T-helper 9 cell (primary cell): ENCODE measurements around the gene CSNK1A1.
"Not testable (repeated sequence)": the region's sequence is repeated elsewhere in the genome, so short reads cannot be mapped to it uniquely, and the experiment has no call there.

Experiments used
- DNase-seq: peaks from one replicate; pipeline ENCODE4 v3.0.0-alpha.2; 2020

CSNK1A1 gene

GRCh38 chr5:149452665-149453617, 98.3 kb downstream of the CSNK1A1 start:
- DNase-seq, result no peak

DNA sequence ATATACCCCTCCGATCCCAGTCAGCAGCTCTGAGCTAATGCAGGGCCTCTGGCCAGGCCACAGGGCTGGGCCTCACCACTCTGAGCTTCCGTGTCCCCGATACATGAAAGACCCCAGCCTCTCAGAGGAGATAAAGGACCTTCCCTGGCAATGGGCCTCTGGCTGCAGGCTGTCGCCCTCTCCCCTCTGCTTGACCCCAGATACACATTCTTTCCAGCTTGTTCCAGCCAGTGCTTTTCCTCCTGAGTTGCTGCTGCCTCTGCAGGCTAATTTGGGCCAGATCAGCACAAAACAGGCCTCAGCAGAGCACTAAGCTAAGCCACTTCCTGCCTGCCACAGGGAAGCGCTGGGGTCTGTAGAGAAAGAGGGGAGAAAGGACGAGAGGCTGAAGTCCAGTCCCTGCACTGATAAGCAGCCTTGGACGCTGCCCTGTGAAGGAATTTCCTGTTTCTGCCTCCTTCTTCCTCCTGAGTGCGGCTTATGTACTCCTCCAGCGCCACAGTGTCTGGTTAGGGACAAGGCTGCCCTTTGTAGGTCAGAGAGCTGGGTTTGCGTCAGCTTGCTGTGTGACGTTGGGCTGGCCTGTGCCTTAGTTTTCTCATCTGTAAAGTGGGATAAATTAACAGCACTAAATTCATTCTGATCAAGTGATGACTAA, 99.1 kb downstream of the CSNK1A1 start:
- no peak for DNase-seq

GRCh38 chr5:149450199-149450598, 101.0 kb downstream of the CSNK1A1 start:
- no peak for DNase-seq

- DNase-seq, result no peak
Observed at GRCh38 chr5:149448831-149449714, 102.2 kb downstream of the CSNK1A1 start.

DNA sequence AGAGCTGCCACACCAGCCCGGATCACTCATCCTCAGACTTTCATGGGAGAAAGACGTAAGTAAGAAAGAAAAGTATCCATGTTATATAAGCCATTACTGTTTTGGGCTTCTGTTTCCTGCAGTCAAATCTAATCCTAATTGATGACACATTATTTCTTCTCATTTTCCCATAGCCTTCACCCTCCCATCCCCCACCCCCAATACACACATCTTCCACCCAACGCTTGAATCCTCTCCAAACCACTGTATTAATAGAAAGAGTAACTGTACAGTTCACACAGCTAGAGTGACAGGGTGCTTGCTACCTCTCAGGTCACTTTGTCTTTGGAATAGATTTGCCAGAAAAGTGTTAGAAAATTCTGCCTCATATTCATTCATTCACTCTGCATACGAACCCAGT, 102.8 kb downstream of the CSNK1A1 start:
- no peak for DNase-seq

DNA sequence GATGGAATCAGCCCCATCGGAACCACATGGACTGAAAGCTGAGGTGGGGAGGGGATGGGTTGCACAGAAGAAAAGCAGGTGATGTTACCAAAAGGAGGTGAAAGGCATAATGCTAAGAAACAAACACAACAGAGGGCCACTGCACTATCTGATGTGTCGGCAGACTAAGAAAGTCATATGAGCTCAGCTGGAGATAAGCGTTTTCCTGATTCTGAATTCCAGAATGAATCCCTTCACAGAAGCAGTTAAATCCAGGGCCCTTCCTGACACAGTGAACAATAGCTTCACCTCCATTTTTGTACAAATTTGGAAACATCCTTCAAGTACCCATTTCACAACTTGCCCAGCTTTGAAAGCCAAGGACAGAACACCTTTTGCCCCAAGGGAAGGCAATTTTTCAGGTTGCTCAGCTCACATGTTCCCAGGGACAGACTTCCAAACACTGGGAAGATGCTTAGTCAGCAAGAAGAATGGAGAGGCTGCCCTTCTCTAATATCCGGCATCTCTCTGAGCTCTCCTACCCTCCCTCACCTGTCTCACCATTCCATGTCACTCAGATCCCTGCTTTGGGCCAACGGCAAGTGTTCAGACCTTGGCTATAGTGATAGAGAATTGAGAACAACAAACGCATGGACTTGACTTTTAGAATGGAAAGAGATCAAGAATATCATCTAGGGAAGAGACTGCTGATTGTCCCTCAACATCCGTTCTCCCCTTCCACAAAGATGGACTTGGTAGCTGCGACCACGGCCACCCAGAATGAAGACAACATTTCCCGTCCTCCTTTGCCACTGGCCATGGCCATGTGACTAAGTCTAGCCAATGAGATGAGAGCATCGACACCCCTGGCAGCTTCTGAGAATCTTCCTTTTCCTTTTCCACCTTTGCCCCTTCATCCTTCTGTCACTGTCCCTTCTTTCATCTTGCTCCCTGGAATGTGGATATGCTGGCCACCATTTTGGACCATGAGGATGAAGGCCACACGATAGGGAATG, 103.6 kb downstream of the CSNK1A1 start:
- DNase-seq, result no peak

DNA sequence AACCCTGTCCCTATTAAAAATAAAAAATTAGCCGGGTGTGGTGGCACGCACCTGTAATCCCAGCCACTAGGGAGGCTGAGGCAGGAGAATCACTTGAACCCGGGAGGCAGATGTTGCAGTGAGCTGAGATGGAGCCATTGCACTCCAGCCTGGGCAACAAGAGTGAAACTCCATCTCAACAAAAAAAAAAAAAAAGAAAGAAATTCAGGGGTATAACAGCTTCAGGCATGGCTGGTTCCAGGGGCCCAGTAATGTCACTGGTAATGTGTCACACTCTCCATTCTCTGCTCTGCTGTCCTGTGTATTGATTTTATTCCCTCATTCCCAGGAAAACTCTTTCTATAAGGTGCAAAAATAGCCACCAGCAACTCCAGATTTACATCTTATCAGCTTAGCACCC, 104.4 kb downstream of the CSNK1A1 start:
- not testable (repeated sequence) for DNase-seq

- DNase-seq, result no peak
Observed at GRCh38 chr5:149445739-149446369, 105.4 kb downstream of the CSNK1A1 start.

GRCh38 chr5:149445343-149445738, 105.9 kb downstream of the CSNK1A1 start:
- DNase-seq, result no peak

DNA sequence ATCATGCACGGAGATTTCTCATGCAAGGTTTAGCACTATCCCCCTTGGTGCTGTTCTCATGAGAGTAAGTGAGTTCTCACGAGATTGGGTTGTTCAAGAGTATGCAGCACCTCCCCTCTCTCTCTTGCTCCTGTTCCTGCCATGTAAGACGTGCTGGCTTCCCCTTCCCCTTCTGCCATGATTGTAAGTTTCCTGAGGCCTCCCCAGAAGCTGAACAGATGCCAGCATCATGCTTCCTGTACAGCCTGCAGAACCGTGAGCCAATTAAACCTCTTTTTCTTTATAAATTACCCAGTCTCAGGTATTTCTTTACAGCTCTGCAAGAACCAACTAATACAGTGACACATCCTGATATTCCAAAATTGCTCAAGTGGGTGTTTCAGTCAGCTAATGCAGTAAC, 106.8 kb downstream of the CSNK1A1 start:
- DNase-seq, result not testable (repeated sequence)

GRCh38 chr5:149443210-149443609, 108.0 kb downstream of the CSNK1A1 start:
- DNase-seq, result no peak

DNA sequence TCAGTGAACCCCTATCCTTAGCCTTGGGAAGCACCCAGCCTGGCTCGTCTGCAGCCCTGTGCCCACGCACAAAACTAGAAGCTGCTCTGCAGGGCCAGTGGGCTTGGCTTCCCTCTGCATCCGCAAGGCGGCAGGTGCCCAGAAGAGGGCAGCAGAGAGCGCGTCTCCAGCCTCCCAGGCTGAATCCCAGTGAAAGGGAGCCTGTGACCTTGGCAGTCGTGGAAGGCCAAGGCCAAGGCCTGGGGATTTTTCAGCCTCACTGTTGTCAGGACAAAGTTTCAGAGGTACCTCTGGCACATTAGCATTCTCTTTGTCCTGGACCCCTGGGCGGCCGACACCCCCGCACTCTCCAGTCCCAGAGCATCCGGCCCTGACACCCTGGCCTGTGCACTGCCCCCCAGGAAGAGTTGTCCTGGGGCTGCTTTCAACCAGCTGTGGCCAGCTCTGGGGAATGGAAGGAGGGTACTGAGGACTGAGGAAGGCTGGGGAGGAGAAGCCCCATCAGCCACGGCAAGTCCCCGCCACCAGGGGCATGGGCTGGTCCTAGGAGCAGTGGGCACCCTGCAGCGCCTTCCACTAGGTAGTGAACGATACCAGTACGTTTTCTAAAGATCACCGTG, 108.6 kb downstream of the CSNK1A1 start:
- peak; percentile 68 for DNase-seq
